ENCODE measurements around the gene SAMD4A. TPM values are rescaled to one million over a fixed set of nuclear protein-coding genes. Genes with fewer than 3 reads are reported as not detected.

SAMD4A gene
- total RNA-seq, 4 donors from 2014 or later: 39.8 to 53.3 (median 48.0) TPM

GRCh38 chr14:54554401-54554800 lies 12.5 kb upstream of the SAMD4A start:
- Histone ChIP-seq H3K27me3 (no peaks in the 10 kb centered on the region), H3K9me3 (no peaks in the 10 kb centered on the region), H3K4me3 (no peak overlapping the region), H3K27ac (no peak overlapping the region), H3K36me3 (no peaks in the 10 kb centered on the region), H3K4me1 (no peaks in the 10 kb centered on the region)
- no peak for TF ChIP-seq CTCF (IDR thresholded peaks at IDR 0.05)
- TF ChIP-seq EP300 (IDR thresholded peaks at IDR 0.05): no peak
- no peak for TF ChIP-seq POLR2A (IDR thresholded peaks at IDR 0.05)
- WGBS, 2 donors: 90 to 95% methylated on average over 2 of the region's 2 CpGs
- no peak for DNase-seq (ENCODE audit: low spot score in 2 of 2)

- no peaks in the 10 kb centered on the region for H3K4me1 ChIP-seq
- WGBS, 2 donors: 91 to 98% methylated on average over 2 of the region's 2 CpGs
- DNase-seq (ENCODE audit: low spot score in 2 of 2): no peak
- H3K4me3 ChIP-seq: no peak overlapping the region
- H3K27ac ChIP-seq: no peak overlapping the region
- no peaks in the 10 kb centered on the region for H3K27me3 ChIP-seq
- H3K9me3 ChIP-seq: no peaks in the 10 kb centered on the region
- no peaks in the 10 kb centered on the region for H3K36me3 ChIP-seq
- TF ChIP-seq EP300 (IDR thresholded peaks at IDR 0.05): no peak
- no peak for TF ChIP-seq POLR2A (IDR thresholded peaks at IDR 0.05)
- no peak for TF ChIP-seq CTCF (IDR thresholded peaks at IDR 0.05)
These were observed 11.3 kb upstream of the SAMD4A start for GRCh38 chr14:54555651-54556050.

- 85 to 92% methylated on average over 9 of the region's 9 CpGs for WGBS, 2 donors
- H3K36me3 ChIP-seq: no peaks in the 10 kb centered on the region
- DNase-seq (ENCODE audit: low spot score in 2 of 2): no peak
- H3K27ac ChIP-seq: no peak overlapping the region
- H3K4me3 ChIP-seq: no peak overlapping the region
- H3K27me3 ChIP-seq: no peaks in the 10 kb centered on the region
- TF ChIP-seq POLR2A (IDR thresholded peaks at IDR 0.05): no peak
- no peak for TF ChIP-seq EP300 (IDR thresholded peaks at IDR 0.05)
- TF ChIP-seq CTCF (IDR thresholded peaks at IDR 0.05): no peak
- H3K9me3 ChIP-seq: no peaks in the 10 kb centered on the region
- no peaks in the 10 kb centered on the region for H3K4me1 ChIP-seq
These were observed 10.4 kb upstream of the SAMD4A start for GRCh38 chr14:54556535-54556934.

GRCh38 chr14:54562334-54562733 lies 4.6 kb upstream of the SAMD4A start:
- H3K4me3 ChIP-seq: no peak overlapping the region
- no peaks in the 10 kb centered on the region for H3K27me3 ChIP-seq
- DNase-seq (ENCODE audit: low spot score in 2 of 2): no peak
- no peaks in the 10 kb centered on the region for H3K36me3 ChIP-seq
- H3K9me3 ChIP-seq: no peaks in the 10 kb centered on the region
- peaks cover 0 to 14% (median 0%) of the 10 kb centered on the region in 4 donors for H3K4me1 ChIP-seq
- TF ChIP-seq POLR2A (IDR thresholded peaks at IDR 0.05) (no peak), EP300 (IDR thresholded peaks at IDR 0.05) (no peak), CTCF (IDR thresholded peaks at IDR 0.05) (no peak)
- H3K27ac ChIP-seq: no peak overlapping the region
- 42 to 44% methylated on average over 5 of the region's 5 CpGs for WGBS, 2 donors

GRCh38 chr14:54564071-54564867 lies 2.7 kb upstream of the SAMD4A start:
- Histone ChIP-seq H3K27me3 (no peaks in the 10 kb centered on the region), H3K9me3 (no peaks in the 10 kb centered on the region), H3K4me1 (peaks cover 0 to 27% (median 9%) of the 10 kb centered on the region in 4 donors), H3K4me3 (peak overlapping the region; percentile 60 to 92 (median 87)), H3K36me3 (no peaks in the 10 kb centered on the region), H3K27ac (peak overlapping the region; percentile 98 to 100 (median 100))
- 10 to 13% methylated on average over 9 of the region's 9 CpGs for WGBS, 2 donors
- DNase-seq (ENCODE audit: low spot score in 2 of 2): no peak
- TF ChIP-seq POLR2A (IDR thresholded peaks at IDR 0.05) (no peak), CTCF (IDR thresholded peaks at IDR 0.05) (peak; percentile 73 to 87 (median 81))

Measured in tibial nerve (tissue), 4 donors.